HuH-7.5 (cell line): ENCODE results near the gene FAM25A.
"Not testable (repeated sequence)": the region's sequence is repeated elsewhere in the genome, so short reads cannot be mapped to it uniquely, and the experiment has no call there.

Experiments used
- DNase-seq: peaks from one replicate; pipeline ENCODE4 v3.0.0; 2011; ENCODE audit warnings: low spot score

The FAM25A gene

DNA sequence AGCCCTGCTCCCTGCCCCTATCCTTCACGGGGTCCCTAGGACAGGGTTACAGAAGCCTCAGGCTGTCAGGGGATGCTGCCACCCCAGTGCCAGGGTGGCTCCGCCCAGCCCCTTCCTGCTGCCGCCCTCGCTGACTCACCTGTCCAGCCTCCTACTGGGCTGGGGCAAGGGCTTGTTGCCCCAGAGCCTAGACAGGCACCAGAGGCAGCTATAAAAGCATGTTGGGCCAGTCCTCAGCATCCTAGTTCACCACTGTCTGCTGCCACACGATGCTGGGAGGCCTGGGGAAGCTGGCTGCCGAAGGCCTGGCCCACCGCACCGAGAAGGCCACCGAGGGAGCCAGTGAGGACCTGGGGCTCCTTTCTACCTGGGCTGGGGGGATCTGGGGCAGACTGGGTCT is at the start of gene FAM25A:
Gene FAM25A, plus strand, starts transcription at position 239 of the 400 bp plus-strand sequence. Its CDS starts 31 bp downstream, at position 270.
- not testable (repeated sequence) for DNase-seq

DNA sequence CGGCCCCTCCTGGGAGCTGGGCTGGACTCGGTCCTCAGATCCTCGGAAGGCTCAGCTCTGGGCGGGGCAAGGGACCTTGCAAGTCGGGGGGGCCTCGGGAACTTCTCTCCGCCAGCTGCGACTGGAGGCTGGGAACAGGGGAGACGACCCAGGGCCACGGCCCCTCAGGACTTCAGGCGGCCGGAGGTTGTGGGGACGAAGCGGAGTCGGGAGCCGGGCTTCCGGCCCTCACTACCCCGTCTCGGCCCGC is 49.2 kb upstream of the FAM25A start:
- no peak for DNase-seq

DNA sequence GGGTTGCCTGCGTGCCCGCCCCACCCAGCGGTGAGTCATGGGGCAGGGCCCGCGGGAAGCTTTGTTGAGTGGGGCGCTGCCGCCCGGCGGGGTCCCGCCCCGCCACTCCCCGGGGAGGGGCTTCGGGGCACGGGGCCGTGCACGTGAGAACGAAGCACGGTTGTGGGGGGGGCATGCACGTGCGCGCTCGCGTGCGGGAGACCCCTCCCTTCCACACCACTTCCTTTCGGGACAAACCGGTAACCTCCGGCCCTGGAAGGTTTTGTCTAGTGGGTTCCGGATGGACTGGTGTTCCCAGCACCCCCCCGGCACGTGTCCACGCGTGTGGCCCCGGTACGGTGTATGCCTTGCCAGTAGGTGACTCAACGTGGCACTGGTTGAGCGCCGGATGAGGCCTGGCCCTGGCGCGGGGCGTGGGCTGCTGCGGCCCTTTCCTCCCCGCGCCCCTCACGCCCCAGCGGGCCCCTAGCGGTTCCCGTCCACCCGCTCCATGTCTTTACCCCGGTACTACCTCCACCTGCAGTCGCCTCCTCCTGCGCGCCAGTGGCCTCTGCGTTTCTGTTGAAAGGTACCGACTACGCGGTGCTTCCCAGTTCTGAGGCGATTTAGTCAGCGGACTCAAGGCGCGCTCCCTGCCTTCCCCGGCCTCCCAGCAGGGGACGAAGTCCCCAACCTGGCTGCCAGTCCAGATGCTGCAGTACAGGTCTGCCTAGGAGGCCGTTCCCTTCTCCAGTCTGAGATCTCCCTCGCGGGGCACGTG is 48.7 kb upstream of the FAM25A start:
- no peak for DNase-seq

DNA sequence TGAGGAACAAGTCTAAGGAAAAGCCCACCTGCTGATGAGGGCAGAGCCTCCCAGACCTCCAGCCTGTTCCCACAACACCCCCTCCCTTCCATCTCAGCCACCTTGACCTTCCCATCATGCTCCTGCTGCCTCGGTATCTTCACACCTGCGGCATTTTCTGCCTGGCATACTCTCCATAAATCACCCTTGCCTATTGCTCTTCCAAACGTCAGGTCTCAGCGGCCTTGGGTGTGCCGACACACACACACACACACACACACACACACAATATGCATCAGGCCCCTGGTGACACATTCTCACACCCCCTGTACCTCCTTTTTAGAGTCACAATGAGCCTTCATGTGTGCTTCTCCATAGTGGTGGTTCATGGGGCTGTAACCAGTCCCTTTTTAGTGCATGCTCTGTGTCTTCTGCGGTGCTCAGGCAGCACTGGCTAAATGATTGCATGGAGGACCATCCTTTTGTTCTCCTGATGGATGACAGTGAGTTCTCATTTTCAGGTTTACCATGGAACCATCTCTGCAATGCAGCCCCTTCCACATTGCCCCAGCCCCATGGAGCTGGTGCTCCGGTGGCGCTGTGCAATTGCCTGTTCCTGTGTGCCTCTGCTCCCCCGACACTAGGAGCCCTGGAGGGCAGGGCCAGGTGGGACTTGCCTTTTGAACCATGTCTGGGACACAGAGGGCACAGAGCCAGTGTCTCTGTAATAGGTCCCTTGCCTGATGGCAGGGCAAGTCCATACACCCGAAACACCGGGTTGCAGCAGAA is 47.3 kb upstream of the FAM25A start:
- DNase-seq: no peak

DNA sequence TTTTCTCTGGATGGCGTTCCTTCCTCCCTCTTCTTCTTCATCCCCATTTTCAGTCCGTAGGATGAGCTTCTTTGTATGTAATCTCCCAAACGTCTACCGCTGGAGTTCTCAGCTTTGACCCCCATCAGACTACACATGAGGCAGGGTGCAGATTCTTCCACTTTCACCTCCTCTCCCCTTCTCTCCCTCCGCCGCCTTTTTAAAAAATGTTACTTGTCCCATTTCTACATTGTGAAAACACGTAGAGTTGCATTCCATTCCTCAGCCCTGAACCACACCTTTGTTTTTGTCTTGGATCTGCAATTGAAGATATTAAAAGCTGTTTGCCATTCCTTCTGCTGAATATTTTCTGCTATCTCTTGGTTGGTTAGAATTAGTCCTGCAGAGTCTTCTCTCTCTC is 45.6 kb upstream of the FAM25A start:
- DNase-seq: no peak

DNA sequence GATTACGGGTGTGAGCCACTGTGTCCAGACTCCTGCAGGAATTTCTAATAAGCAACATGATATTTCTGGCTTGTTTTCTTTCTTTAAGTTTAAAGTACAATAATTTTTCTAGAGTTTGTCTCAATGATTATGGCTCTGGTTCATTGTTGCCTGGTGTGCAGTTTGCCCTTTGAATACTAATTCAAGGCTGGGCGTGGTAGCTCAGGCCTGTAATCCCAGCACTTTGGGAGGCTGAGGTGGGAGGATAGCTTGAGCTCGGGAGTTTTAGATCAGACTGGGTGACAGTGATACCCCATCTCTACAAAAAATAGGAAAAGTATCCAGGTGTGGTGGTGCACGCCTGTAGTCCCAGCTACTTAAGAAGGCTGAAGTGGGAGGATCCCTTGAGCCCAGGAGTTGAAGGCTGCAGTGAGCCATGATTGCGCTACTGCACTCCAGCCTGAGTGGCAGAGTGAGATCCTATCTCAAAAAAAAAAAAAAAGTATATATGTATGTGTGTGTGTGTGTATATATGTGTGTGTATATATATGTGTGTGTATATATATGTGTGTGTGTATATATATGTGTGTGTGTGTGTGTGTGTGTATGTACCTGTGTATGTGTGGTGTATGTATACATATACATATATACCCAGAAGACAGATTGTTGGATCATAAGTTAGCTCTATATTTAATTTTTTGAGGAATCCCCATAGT is 43.6 kb upstream of the FAM25A start:
- DNase-seq: no peak

DNA sequence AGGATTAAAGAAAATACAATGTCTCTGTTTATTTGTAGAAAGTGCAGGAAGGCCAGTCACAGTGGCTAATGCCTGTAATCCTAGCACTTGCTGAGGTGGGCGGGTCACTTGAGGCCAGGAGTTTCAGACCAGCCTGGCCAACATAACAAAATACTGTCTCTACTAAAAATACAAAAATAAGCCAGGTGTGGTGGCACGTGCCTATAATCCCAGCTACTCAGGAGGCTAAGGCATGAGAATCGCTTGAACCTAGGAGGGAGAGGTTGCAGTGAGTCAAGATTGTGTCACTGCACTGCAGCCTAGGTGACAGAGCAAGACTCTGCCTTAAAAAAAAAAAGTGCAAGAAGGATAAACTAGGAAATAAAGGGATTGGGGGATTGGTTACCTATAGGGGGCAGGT is 41.6 kb upstream of the FAM25A start:
- not testable (repeated sequence) for DNase-seq

DNA sequence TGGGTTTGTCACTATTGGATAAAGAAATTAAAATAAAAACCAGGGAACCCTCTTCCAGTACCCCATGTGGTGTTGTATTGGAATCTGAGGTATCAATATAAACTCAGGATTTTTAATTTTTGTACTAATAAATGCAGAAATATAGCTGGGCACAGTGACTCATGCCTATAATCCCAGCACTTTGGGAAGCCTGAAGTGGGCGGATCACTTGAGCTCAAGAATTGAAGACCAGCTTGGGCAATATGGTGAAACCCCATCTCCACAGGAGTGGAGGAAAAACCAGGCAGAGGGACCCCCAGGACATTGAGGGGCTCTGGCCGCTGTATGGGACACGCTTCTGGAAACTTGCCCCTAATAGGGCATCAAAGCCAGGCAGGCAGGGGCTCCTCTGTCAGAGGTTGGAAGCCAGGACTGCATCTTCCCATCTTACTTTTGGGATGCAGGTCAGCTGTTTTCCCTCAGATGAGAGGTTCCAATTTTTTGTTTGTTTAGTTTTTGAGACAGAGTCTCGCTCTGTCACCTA is 40.7 kb upstream of the FAM25A start:
- DNase-seq: no peak

DNA sequence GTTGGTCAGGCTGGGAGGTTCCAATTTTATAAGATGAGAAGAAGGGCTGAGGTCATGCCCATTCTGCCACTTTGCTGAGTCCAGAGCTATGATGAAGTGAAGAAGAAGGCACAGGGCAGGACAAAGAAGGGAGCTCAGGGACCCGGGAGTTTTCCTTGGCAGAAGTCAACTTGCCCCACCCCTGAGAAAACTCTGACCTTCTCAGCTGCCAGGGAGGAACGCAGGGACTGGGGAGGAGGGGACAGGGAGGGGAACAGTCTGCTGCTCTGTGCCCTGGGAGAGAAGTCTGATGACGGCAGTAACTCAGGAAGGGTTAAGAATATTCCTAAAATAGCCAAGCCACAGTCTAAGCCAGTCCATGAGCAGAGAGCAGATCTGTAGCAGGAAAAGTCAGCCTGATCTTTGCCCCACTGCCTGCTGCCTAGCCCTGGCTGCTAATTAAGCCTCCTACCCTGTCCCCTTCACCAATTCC is 40.1 kb upstream of the FAM25A start:
- DNase-seq: no peak

DNA sequence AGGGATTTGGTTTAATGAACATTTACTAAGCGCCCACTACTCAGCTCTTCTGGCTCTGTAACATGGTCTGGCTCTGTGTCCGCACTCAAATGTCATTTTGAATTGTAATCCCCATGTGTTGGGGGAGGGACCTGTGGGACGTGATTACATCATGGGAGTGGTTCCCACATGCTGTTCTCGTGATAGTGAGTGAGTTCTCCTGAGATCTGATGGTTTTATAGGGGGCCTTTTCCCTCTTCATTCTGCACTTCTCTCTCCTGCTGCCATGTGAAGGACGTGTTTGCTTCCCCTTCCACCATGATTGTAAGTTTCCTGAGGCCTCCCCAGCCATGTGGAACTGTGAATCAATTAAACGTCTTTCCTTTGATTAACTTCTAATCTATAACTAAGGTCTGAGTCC is 39.1 kb upstream of the FAM25A start:
- not testable (repeated sequence) for DNase-seq

DNA sequence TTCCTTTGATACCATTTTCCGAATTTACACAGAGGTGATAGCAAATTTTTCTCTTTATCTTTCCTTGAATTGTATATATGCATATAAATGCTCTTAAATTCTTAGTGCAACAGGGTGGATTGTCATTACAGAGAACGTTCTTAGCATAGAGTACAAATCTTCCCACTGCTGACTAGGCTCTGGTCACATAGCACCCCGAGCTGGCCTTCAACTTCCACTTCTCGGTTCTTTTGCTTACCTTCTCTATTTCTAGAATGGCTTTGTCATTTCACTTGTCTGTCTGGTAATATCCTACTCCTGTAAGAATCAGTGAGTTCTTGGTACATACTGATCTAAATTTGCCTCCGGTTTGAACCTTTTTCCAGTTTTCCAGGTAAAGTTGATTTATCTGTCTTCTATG is 38.4 kb upstream of the FAM25A start:
- no peak for DNase-seq

DNA sequence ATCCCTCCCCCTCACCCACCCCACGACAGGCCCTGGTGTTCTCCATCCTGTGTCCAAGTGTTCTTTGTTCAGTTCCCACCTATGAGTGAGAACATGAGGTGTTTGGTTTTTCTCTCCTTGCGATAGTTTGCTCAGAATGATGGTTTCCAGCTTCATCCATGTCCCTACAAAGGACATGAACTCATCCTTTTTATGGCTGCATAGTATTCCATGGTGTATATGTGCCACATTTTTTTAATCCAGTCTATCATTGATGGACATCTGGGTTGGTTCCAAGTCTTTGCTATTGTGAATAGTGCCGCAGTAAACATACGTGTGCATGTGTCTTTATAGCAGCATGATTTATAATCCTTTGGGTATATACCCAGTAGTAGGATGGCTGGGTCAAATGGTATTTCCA is 35.6 kb upstream of the FAM25A start:
- not testable (repeated sequence) for DNase-seq

DNA sequence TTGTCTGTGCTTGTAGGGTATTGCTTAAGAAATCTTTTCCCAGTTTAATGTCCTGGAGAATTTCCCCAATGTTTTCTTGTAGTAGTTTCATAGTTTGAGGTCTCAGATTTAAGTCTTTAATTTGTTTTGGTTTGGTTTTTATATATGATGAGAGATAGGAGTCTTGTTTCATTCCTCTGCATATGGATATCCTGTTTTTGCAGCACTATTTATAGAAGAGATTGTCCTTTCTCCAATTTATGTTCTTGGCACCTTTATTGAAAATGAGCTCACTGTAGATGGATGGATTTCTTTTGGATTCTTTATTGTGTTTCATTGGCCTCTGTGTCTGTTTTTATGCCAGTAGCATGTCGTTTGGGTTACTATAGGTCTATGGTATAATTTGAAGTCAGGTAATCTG is 31.6 kb upstream of the FAM25A start:
- DNase-seq: no peak

DNA sequence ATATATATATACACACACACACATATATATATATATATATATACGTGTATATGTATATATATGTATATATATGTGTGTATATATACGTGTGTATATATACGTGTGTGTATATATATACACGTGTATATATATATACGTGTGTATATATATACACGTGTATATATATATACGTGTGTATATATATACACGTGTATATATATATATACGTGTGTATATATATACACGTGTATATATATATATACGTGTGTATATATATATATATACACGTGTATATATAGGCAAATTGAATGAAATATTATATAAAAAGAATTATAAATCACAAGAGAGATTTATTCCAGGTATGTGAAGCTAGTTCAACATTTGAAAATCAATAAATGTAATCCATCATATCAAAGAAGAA is 28.7 kb upstream of the FAM25A start:
- not testable (repeated sequence) for DNase-seq

DNA sequence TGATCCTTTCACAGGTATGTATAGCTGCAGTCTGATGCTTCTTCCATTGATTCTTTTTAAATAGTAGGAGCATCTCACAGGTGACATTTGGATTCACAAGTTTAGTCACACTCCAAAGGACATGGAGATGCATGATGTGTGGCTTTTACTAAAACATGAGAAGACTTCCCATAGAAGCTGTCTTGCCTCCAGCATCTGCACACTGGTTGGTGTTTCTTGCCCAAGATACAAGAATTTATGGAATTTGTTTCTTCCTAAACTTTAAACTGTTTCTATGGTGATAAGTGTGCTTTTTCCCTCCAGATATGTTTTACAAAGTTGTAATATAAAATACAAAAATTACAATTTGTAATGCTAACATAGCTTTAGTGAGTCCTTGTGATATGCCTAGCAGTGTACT is 27.6 kb upstream of the FAM25A start:
- no peak for DNase-seq

DNA sequence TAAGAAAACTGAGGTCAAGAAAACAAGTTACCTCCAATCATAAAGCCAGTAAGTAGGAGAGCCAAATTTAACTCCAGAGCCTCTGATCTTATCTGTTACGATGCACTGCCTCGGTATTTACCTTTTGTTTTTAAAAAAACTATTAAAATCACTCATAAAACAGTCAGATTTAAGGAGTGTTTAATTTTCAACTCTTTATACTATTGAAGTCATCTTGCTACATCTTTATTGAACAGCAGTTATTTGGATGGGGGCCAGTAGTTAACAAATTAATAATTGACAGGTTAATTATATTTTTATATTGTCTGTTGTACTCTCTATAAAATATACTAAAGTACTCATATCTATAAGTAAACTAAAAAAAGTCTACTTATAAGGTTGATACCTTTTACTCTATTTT is 27.2 kb upstream of the FAM25A start:
- DNase-seq: no peak

DNA sequence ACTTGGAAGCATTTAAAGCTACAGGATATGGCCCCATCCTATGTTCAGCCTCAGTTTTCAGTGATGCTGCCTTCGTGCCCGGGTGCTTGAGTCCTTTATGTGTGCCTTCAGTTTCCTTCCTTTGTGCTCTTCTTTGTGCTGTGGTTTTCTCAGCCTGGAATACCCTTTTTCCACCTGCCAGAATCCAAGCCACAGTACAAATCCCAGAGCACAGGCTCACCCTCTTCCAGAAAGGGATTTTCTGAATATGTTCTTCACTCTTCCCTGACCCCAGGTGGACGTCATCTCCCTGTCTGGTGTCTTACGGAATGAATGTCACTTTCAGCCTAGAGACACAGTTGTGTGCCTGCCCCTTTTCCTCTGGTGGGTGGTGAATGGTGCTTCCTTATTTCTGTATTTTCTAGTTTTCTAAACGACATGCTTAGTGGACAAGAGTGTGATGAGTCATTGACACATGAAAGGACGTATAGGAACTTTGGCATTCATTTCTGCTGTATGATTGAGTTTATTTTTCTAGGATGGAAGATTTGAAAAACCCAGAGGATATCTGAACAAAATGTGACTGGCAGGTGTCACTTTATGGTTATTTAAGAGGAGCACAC is 20.2 kb upstream of the FAM25A start:
- not testable (repeated sequence) for DNase-seq

DNA sequence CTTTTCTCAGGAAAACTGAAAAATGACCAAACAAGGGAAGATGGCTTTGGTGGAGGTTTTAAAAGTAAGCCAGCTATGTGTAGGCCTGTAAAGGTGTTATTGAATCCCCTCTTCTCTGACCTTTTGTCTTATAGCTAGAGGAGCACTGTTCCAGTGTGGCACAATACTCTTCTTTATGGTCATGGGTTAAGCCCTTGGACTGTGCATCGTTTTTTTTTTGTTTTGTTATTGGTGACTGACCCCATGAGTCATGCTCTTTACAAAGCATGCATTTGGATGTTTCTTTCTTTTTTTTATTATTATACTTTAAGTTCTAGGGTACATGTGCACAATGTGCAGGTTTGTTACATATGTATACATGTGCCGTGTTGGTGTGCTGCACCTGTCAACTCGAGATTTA is 19.6 kb upstream of the FAM25A start:
- no peak for DNase-seq

DNA sequence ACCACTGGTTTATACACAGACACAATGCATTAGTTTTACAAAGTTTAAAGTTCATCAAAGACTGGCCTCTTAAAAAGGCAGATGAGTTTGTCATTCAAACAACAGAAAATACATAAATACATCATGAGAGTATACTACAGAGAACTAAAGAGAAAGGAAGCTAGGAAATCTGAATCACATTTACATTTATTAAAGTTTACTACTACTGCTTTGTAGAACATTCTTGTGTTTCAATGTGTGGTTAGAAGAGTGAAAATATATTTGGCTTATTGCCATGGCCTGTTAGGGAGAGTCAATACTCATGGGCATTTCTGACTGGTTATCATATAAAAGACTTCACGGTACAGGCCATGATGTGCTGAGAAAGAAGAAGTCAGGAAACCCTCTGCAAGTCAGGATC is 13.0 kb upstream of the FAM25A start:
- not testable (repeated sequence) for DNase-seq

DNA sequence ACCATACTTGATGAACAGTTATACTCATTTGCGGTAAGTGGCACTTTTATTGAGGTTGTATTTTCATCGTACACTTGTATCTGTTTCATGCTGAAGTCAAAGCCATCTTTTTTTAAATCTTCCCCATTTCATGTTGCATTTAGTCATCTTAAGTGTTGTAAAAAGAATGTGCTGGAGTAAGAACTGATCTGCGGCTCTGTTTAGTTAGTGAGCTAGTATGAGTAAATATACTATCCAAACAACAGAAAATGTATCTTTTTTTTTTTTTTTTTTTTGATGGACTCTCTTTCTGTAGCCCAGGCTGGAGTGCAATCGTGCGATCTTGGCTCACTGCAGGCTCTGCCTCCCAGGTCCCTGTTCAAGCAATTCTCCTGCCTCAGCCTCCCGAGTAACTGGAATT is 12.4 kb upstream of the FAM25A start:
- not testable (repeated sequence) for DNase-seq

DNA sequence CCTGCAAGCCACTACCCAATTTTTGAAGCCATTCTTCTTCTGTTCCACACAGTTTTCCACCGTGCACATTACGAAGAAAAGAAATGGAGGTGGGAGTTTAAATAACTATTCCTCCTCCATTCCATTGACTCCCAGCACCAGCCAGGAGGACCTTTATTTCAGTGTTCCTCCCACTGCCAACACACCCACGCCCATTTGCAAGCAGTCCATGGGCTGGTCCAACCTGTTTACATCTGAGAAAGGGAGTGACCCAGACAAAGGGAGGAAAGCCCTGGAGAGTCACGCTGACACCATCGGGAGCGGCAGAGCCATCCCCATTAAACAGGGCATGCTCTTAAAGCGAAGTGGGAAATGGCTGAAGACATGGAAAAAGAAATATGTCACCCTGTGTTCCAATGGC is 11.8 kb upstream of the FAM25A start:
- not testable (repeated sequence) for DNase-seq

DNA sequence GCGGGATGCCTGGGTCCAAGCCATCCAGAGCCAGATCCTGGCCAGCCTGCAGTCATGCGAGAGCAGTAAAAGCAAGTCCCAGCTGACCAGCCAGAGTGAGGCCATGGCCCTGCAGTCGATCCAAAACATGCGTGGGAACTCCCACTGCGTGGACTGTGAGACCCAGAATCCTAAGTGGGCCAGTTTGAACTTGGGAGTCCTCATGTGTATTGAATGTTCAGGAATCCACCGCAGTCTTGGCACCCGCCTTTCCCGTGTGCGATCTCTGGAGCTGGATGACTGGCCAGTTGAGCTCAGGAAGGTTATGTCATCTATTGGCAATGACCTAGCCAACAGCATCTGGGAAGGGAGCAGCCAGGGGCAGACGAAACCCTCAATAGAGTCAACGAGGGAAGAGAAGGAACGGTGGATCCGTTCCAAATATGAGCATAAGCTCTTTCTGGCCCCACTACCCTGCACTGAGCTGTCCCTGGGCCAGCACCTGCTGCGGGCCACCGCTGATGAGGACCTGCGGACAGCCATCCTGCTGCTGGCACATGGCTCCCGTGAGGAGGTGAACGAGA is 10.9 kb upstream of the FAM25A start:
- DNase-seq: not testable (repeated sequence)
